Measurements from ENCODE around the gene MICU1.
"Not testable (repeated sequence)": the region's sequence is repeated elsewhere in the genome, so short reads cannot be mapped to it uniquely, and the experiment has no call there.

MICU1 gene

GRCh38 chr10:72449941-72450441 is 175.9 kb downstream of the MICU1 start:
- no peak for DNase-seq (ENCODE audit: low read depth in 2 of 2)

GRCh38 chr10:72445851-72446250 is 180.0 kb downstream of the MICU1 start:
- DNase-seq (ENCODE audit: low read depth in 2 of 2): no peak

- not testable (repeated sequence) for DNase-seq (ENCODE audit: low read depth in 2 of 2)
Observed at GRCh38 chr10:72442969-72443368, 182.9 kb downstream of the MICU1 start.

- DNase-seq (ENCODE audit: low read depth in 2 of 2): no peak
Observed at GRCh38 chr10:72435570-72435969, 190.3 kb downstream of the MICU1 start.

GRCh38 chr10:72430936-72431335 is 194.9 kb downstream of the MICU1 start:
- not testable (repeated sequence) for DNase-seq (ENCODE audit: low read depth in 2 of 2)

GRCh38 chr10:72429931-72430330 is 195.9 kb downstream of the MICU1 start:
- no peak for DNase-seq (ENCODE audit: low read depth in 2 of 2)

- no peak for DNase-seq (ENCODE audit: low read depth in 2 of 2)
Observed at GRCh38 chr10:72426986-72427385, 198.9 kb downstream of the MICU1 start.

- no peak for DNase-seq (ENCODE audit: low read depth in 2 of 2)
Observed at GRCh38 chr10:72425133-72425532, 200.7 kb downstream of the MICU1 start.

GRCh38 chr10:72424561-72424960 is 201.3 kb downstream of the MICU1 start:
- no peak for DNase-seq (ENCODE audit: low read depth in 2 of 2)

- DNase-seq (ENCODE audit: low read depth in 2 of 2): no peak
Observed at GRCh38 chr10:72423426-72423825, 202.5 kb downstream of the MICU1 start.

- DNase-seq (ENCODE audit: low read depth in 2 of 2): no peak
Observed at GRCh38 chr10:72421885-72422540, 203.9 kb downstream of the MICU1 start.

- DNase-seq (ENCODE audit: low read depth in 2 of 2): no peak
Observed at GRCh38 chr10:72419241-72419640, 206.6 kb downstream of the MICU1 start.

- DNase-seq (ENCODE audit: low read depth in 2 of 2): no peak
Observed at GRCh38 chr10:72418679-72419078, 207.2 kb downstream of the MICU1 start.

- DNase-seq (ENCODE audit: low read depth in 2 of 2): no peak
Observed at GRCh38 chr10:72417971-72418370, 207.9 kb downstream of the MICU1 start.

- no peak for DNase-seq (ENCODE audit: low read depth in 2 of 2)
Observed at GRCh38 chr10:72416661-72417060, 209.2 kb downstream of the MICU1 start.

- DNase-seq (ENCODE audit: low read depth in 2 of 2): no peak
Observed at GRCh38 chr10:72414642-72415041, 211.2 kb downstream of the MICU1 start.

- no peak for DNase-seq (ENCODE audit: low read depth in 2 of 2)
Observed at GRCh38 chr10:72409167-72409566, 216.7 kb downstream of the MICU1 start.

GRCh38 chr10:72407927-72408600 is 217.8 kb downstream of the MICU1 start:
- no peak for DNase-seq (ENCODE audit: low read depth in 2 of 2)

- DNase-seq (ENCODE audit: low read depth in 2 of 2): no peak
Observed at GRCh38 chr10:72407471-72407870, 218.4 kb downstream of the MICU1 start.

GRCh38 chr10:72395581-72395980 is 230.3 kb downstream of the MICU1 start:
- not testable (repeated sequence) for DNase-seq (ENCODE audit: low read depth in 2 of 2)

GRCh38 chr10:72392571-72392970 is 233.3 kb downstream of the MICU1 start:
- DNase-seq (ENCODE audit: low read depth in 2 of 2): no peak

- no peak for DNase-seq (ENCODE audit: low read depth in 2 of 2)
Observed at GRCh38 chr10:72390764-72391163, 235.1 kb downstream of the MICU1 start.

GRCh38 chr10:72389716-72390115 is 236.2 kb downstream of the MICU1 start:
- no peak for DNase-seq (ENCODE audit: low read depth in 2 of 2)
